ENCODE measurements around the gene COL2A1.
"Not testable (repeated sequence)": the region's sequence is repeated elsewhere in the genome, so short reads cannot be mapped to it uniquely, and the experiment has no call there.

The COL2A1 gene

DNA sequence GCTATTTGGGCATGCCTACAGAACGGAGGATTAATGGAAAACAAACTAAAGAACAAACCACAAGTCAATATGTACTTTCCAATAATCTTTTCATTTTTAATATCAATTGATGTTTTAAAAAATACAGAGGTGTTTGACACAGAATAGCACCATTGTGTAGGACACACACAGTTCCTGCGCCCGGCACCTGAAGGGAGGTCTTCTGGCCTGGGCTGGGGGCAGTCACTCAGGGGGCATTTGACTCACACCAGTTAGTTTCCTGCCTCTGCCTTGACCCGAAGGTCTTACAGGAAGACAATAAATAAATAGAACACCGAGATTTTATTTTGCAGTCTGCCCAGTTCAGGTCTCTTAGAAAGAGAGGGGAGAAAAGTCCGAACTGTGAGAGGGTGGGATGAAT is 31.4 kb downstream of the COL2A1 start:
- DNase-seq = no peak

- DNase-seq = no peak
Observed at GRCh38 chr12:47970843-47971242, 33.4 kb downstream of the COL2A1 start.

DNA sequence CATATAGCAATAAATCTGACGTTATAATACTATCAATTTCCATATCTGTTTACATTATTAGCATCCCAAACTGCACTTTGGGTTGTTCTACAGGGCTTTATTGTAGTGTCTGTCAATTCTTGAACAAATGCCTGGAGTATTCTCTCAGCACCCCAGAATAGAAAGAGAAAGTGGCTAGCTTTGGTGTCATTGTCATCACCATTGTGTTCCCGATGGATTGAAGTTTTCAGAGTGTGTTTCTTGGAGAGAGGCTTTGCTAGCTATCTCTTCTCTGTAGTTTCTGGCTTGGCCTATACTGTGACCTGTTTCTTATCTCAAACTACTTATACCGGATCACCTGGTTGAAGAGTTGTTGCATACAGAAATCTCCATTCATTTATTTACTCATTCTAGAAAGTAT is 34.4 kb downstream of the COL2A1 start:
- no peak for DNase-seq

GRCh38 chr12:47967461-47968321 is 36.6 kb downstream of the COL2A1 start:
- no peak for DNase-seq

DNA sequence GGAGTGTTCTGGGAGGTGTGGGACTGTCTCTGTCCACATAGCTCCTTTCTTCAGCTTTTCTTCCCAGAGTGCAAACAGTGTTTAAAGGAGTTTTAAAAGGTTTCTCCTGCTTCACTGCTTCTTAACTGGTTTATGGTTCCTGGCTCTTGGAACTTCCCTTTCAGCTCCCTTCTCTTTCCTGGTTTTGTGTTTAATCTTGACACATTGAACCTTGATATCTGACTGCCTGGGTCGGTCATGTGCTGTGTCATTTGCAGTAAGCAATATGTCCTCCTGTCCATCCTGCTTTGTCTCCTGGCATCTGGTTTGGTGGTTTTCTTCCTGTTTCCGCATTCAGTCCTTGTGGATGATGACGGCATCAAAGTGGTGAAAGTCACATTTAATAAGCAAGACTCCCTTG is 38.7 kb downstream of the COL2A1 start:
- no peak for DNase-seq

DNA sequence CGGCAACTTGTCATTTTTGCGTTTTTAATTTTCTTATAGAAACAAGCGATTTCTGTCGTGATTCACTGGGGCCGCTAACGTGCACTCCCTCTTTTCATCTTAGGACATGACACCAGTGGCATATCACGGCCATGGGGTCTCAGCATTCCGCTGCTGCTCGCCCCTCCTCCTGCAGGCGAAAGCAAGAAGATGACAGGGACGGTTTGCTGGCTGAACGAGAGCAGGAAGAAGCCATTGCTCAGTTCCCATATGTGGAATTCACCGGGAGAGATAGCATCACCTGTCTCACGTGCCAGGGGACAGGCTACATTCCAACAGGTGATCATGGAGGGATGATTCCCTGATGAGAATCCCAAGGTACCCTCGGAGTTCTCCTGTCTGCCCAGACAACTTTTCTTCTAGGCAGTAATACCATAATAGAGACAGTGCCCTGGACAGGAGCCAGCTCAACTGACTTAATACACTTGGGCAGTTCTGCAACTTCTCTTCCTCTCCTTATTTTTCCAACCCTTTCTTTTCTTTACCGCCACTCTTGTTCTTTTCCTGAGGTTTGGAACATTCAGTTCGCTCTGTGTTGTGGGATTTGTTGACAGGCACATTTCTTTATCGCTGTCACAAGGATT is 40.1 kb downstream of the COL2A1 start:
- no peak for DNase-seq

DNA sequence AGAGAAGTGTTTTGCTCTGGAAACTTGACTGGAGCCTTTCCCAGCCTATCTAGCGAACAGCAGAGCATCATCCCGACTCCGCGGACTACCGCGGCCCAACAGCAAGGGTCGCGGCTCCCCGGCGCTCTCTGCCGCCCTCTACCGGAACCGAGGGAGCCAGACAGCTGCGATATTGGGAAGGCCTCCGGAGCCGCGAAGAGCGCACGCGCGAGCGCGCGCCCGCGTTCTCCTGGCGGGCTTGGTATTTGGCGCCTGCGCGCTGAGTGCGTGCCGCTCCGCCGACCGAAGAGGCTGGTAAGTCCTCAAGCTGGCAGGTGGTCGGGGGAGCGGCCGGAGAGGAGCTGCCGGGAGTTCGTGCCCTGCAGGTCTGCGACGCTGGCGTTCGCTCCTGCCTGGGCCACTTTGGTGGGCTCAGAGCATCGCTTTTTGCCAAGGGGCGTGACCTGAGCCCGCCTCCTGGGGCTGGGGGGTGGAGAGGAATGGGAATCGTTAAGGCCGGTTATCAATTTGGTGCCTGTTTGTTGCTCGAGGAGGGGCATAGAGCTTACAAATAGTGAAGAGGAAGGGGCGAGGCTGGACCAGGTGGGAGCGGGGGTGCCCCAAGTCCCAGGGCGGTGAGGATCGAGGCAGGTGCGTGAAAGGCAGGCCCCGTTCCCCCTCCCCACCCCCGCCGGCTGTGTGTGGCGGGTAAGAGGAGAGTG is 40.8 kb downstream of the COL2A1 start, which contains the start of gene TMEM106C:
TMEM106C (plus strand) TSS at position 257 of the 701 bp plus-strand sequence. CDS start 641 bp downstream, outside the sequence.
- DNase-seq = peak; percentile 98

GRCh38 chr12:47962198-47962597 is 42.1 kb downstream of the COL2A1 start:
- DNase-seq = no peak

DNA sequence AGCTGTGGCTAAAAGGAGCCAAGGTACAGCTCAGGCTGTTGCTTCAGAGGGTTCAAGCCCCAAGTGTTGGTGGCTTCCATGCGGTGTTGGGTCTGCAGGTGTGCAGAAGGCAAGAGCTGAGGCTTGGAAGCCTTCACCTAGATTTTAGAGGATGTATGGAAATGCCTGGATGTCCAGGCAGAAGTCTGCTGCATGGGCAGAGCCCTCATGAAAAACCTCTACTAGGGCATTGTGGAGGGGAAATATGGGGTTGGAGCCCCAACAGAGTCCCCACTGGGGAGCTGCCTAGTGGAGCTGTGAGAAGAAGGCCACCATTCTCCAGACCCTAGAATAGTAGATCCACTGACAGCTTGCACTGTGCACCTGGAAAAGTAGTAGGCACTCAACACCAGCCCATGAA is 46.6 kb downstream of the COL2A1 start:
- not testable (repeated sequence) for DNase-seq

DNA sequence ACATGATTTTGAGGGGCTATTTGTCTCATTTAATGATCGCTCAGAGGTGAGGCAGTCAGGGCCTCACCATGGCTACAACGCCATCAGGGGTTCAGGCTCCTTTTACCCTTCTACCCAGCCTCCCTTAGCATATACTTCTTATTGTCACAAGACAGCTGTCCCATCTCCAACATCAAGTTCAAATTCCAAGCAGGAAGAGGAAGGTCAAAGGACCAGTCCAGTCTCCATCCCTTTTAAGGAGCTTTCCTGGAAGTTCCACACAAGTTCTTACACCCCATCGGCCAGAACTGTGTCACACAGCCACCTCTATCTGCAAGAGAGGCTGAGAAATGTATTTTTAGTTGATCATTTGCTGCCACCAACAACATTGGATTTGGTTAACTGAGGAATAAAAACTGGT is 49.2 kb downstream of the COL2A1 start:
- DNase-seq = no peak

DNA sequence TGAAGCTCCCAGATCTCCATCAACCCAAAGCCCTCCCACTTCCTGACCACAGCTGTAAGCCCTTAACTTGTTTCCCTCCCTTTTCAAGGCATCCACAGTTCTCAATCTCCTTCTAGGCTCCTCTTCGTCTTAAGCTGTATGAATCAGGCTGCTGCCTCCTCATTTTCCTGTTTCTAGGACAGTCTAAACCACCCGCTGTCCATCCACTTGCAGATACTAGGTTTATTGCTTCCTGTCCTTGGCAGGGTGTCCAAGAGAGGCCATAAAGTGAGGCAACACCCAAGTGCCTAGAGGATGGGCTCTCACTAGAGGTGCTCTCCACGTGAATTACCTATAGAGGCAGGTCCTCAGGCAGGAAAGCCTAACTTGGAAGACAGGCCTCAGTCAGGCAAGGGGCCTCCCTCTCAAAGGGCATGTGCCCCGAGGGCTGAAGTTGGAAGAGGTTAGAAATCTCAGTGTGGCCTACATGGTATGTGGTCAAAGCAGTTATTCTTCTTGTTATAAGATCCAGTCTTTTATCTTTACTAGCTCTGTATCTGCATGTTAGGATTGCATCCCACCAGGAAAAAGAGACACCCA is 49.7 kb downstream of the COL2A1 start:
- DNase-seq = no peak

- DNase-seq = no peak
Observed at GRCh38 chr12:47954058-47954457, 50.2 kb downstream of the COL2A1 start.

GRCh38 chr12:47950856-47951468 is 53.3 kb downstream of the COL2A1 start:
- DNase-seq = no peak

DNA sequence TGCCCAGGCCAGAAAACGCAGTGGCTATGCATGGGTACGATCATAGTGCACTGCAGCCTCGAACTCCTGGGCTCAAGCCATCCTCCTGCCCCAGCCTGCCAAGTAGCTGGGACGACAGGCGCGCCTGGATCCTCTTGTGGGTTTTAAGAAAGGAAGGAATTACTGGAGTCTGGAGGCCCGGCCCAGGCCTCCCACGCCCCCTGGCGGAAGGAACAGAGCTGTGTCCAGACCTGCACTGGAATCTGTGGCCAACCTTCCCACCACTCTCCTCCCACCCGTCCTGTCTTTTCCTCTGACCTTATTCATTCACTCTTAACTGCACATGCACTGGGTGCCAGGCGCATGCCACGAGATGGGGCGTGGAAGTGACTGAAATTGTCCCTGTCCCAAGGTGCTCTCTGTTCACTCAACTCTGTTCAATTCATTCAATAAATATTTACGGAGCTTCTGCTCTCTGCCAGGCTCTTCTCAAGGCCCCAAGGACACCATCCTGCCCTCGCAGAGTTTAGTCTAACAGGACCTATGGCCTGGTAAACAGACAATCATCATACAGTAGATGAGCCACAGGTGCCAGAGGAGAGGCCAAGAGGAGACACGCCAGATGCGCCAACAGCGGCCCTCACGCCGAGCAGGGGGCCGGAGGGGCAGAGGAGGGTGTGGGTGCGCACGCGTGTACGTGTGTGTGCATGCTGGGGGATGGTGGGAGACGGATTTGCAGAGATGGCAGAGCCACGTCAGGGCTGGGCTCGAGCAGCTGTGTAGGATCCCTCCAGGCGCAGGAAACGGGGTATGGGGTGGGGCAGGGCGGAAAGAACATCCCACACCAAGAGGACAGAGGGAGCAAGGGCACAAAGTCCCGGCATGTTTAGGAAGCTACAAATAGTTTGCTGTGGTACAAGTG is 54.6 kb downstream of the COL2A1 start:
- DNase-seq = peak; percentile 83

DNA sequence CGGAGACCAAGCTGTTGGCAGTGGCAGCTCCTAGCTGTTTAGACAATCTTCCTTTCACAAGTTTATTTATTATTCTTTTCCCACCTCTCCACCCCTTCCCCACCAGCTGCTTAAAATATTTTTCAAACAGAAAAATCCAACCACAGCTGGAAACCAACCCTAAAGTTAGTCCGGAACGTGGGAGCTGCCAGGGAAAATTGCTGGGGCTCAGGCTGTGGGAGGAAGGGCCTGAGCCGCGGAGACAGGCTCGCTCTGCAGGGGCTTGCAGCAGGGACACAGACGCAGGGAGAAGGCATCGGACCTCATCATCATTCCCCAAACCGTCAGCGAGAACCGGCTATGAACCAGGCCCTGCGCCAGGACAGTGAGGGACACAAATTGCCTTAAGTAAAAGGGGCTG is 56.9 kb downstream of the COL2A1 start:
- DNase-seq = no peak

DNA sequence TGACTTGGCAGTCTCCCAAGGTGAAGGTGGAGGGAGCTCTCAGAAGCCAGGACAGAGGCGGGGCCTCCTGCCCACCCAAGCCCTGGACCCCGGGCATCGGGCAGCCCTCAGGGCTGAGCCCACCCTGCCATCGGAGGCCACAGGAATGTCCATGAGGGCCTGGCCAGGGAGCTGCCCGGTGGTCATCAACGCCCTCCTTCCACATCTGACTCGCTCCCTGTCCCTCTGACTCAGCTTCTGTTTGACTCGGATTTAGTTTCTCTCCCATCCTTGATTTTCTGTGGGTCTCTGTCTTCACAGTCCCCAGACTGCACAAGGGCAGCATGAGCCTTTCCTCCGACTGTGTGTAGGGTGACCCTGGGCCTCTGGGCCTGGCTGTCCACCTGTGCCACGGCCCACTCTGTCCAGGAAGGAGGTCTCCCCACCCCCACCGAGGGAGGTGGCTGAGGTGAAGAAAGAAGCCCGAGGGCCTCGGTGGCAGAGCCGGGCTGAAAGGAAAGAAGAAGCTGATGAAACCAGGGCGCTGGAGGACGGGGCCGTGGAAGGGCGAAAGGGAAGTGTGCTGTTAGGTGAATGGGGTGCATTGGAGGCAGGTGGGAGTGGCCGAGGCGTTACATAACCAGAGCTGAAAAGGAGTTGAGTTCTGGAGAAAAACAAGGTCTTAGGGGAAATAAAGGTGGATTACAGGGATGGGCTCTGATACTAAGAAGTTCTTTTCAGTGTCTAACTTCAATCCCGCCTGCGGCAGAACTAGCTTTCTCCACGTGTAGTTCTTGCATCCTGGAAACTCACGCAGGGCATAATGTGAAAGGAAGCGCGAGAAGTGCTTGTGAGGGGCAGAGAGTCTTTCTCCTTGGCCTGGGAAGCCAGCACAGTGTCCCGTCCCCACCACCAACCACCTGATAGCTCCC is 57.6 kb downstream of the COL2A1 start:
- DNase-seq = no peak

- no peak for DNase-seq
Observed at GRCh38 chr12:47945341-47945728, 58.9 kb downstream of the COL2A1 start.

GRCh38 chr12:47944685-47945340 is 59.5 kb downstream of the COL2A1 start:
- no peak for DNase-seq

DNA sequence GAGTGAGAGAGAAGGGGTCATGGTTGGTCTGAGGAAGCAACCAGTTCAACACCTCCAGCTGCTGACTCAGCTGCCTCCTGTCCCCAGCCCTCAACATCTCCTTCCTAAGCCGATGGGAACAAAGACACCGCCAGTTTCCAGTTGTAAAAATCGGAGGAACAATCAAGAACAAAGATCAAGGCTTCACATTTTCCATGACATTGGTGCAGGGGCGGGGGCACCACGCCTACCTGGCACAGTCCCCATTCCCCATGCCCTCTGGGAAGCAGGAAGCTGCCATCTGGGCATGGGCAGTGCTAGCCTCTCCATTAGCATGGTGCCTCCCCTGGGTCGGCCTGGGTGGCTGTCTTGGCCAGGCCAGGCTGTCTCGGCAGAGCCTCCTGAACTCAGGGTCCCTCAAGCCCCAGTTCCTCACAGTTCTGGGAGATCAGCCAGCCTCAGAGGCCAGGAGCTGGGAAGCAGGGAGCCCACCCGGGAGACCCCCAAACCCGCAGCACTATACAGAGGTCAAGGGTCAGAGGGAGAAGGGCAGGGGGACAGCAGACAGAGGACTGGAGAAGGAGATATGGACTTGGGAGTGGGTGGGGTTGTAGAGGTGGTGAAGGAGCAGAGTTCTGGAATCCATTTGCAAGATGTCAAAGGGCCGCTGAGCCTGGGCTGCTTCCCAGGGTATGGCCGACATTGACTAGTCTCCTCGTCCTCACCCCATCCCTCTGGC is 60.5 kb downstream of the COL2A1 start:
- no peak for DNase-seq

All from activated CD8-positive, alpha-beta memory T cell treated with anti-CD3 and anti-CD28 coated beads, Interleukin-2, amount 50 U/mL, for 48 hours (primary cell).